GM19468 (cell line): ENCODE data around the gene CAMK2A.
"Not testable (repeated sequence)": the region's sequence is repeated elsewhere in the genome, so short reads cannot be mapped to it uniquely, and the experiment has no call there.

Source experiments
- ATAC-seq: cut with Tn5 transposase; IDR thresholded peaks from one replicate; pipeline ENCODE4 v1.9.1; 2021; ENCODE audit warnings: mild to moderate bottlenecking, moderate library complexity, moderate number of reproducible peaks; ENCODE audit not compliant: unreplicated experiment; ENCODE audit errors: extremely low read depth

CAMK2A gene

DNA sequence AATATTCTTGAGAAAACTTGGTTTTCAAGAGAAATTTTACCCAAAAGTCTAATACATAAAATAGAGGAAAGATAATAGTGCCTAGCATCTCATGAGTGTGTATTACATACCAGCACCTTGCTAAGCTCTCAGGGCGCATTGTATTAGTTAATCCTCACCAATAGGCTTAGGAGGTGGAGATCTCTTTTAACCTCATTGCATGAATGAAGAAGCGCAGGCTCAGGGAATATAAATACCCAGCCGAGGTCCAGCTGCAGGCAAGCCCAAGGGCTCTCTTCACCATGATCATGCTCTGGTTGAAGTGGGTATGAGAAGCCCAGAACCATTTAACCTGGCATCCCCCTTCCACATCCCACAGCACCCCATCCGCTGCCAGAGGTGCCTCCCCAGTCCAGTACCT, 46.0 kb downstream of the CAMK2A start:
- ATAC-seq = no peak

DNA sequence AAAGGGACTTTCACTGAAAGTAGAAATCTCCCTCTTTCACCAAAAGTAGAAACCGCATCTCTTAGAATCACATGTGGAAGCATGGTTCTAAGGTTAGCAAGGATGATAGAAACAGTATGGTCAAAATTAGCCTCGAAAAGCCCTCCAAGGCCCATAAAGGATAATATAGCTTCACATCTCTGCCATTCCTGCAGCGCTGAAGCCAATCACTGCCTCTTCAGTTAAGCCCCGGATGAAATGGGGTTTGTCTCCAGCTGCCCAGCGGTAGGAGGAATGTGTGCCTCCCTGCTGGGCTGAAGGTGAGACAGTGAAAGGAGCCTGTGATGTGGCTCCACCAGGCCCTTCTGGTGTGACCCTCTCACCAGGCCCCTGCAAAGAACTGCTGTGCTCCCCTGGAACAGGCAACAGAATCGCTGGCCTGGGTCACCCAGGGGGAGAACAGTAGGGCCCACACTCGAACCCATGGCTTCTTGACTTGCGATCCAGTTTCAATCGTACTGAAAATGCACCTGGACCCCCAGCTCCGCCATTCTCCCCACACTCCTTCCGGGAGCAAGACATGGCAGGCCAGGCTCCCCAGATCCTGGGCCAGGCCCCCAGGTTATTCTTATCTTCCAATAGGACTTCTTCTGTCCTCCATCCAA, 47.2 kb downstream of the CAMK2A start:
- ATAC-seq = no peak

DNA sequence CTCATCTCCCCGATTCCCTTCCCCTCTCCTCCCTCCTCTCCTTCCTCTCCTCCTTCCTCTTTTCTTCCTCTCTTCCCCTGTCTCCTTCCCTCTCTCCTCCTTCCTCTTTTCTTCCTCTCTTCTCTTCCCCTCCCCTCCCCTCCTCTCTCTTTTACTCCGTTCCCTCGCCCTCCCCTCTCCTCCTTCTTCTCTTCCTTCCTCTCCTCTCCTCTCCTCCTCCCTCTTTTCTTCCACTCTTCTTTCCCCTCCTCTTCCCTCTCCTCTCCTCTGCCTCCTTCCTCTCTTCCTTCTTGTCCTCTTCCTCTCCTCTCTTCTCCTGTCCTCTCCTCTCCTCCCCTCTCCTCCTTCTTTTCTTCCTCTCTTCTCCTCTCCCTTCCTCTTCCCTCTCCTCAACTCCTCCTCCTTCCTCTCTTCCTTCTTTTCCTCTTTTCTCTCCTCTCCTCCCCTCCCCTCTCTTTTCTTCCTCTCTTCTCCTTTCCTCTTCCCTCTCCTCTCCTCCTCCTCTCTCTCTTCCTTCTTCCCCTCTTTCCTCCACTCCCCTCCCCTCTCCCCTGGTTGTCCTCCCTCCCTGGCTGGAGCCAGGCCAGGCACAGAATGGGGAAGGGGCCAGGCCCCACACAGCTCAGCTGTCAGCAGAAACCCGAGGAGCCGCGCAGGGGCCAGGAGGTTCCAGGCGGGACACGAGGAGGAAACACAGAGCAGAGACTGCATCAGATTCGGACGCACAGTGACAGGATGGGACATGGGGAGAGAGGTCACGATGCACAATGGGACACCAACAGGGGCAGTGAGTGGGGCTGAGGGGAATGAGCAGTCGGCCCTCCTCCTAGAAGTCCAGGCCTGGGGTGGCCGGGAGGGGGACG, 48.0 kb downstream of the CAMK2A start:
- ATAC-seq = no peak

DNA sequence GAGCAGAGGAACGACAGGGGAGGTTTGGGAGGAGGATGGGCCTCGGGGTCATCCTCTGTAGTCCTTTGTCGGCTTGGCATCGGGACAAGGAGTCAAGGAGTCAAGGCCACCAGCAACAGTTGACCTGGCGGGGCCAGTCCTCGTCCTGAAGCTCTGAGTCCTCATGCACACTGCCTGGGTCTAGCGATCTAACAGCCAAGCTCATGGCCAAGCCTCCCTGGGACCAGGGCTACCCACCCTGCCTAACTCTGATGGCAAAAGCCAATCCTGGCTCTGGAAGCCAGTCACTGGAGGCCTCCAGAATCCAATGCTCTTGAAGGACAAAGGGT, 49.8 kb downstream of the CAMK2A start:
- ATAC-seq = no peak

DNA sequence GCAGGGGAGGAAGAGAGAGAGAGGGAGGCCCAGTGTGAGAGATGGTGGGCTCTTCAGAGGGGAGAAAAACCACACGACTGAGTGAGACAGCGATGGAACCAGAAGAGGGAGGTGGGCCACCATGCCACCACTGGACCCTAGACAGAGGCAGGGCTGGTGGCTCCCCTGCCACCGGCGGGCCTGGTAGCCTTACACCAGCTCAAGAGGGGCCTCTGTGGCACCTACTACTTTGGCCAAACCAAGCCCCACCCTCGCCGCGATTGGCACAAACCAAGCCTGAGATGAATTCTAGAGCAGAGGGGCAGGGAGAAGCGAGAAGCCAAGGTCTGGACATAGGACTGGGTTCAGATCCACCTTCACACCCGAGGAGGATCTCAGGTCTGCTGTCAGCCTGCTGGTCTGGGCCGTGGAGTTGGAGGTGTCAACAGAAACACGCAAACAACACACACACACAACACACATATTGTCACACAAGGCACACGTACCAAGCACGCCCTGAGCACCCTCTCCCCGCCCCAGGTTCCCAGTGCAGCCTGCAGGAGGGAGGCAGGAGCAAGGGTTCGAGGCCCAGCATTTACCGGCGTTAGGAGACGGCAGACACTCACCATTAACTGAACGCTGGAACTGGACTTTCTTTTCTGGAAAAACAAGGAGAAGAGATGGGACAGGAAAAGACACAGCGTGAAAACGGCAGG, 50.3 kb downstream of the CAMK2A start:
- no peak for ATAC-seq

DNA sequence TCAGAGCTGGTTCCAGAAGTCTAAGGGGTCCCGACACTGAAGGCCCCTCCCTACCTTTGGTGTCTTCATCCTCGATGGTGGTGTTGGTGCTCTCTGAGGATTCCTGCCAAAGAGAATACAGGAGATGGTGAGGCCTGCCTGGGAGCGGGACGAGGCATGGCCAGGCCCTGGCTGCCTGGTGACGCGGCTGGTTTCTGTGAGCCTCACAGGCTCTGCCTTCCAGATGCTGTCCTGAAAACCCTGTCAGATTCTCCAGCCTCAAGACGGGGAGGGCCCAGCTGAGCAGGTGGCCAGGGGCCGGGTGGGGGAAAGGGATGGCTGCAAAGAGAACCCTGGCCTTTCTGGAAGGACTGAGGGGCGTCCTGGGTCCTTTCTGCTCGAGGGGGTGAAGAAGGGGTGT, 50.9 kb downstream of the CAMK2A start:
- ATAC-seq = no peak

DNA sequence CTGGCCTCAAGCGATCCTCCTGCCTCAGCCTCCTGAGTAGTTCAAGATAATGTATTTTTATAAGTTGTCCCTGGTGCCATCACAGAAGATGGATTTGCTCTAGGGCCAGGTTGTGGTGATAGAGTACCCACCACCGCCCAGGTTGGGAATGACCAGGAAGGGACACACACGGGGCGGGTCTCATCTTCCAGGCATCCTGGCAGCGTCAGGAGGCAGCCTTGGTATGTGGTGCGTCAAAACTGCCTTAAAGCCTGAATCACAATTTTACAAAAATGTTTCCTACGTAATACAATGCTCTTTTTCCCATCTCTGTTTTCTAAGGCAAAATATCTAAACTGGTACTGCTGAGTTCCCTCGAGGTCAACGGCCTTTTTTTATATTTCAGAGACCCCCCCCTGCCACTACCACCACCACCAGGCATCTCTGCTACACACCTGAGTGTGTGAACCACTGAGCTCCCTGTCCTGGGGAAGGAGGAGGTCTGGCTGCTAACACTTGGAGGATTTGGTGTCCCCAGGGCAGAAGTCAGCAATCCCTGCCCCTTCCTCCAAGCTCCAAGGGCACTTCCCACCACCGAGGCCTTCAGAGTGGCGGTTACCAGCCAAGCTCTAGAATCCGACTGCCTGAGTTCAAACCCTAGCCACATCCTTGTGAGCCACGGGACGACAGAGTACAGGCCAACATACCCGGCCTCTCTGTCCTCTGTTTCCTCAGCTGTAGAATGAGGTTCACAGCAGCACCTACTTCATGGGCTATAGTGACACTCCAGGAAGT, 52.4 kb downstream of the CAMK2A start:
- no peak for ATAC-seq

DNA sequence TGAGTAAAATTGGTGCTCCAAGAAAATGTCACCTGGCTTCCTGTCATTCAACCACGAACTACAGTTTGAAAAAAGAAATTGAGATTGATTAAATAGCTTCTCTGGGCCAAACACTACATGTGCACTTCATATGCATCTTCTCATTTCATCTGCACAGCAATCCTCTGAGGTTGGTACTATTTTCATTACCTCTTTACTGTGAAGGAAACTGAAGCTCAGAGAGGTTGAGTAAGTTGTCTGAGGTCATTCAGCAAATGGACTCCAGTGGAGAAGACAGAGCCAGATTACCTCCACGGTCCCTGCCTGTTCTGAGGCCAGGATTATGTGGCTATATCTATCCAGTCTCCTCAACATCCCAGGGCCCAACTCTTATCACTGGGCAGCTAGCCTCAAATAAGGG, 53.3 kb downstream of the CAMK2A start:
- ATAC-seq = no peak

DNA sequence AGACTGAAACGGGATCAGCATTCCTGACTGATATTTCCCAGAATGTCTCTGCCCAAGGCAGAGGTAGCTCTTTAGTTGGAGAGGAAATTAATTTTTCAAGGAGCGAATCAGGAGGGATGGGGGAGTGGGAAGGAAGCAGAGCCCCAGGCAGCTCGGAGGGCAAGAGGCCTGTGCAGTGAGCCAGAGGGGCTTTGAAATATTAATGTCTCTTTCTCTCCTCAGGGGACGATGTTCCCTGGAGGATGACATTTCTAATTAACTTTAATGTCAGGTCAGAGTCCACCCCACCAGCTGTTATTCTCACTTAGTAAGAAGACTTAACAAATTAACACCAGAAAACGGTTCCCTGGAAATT, 54.1 kb downstream of the CAMK2A start:
- no peak for ATAC-seq

DNA sequence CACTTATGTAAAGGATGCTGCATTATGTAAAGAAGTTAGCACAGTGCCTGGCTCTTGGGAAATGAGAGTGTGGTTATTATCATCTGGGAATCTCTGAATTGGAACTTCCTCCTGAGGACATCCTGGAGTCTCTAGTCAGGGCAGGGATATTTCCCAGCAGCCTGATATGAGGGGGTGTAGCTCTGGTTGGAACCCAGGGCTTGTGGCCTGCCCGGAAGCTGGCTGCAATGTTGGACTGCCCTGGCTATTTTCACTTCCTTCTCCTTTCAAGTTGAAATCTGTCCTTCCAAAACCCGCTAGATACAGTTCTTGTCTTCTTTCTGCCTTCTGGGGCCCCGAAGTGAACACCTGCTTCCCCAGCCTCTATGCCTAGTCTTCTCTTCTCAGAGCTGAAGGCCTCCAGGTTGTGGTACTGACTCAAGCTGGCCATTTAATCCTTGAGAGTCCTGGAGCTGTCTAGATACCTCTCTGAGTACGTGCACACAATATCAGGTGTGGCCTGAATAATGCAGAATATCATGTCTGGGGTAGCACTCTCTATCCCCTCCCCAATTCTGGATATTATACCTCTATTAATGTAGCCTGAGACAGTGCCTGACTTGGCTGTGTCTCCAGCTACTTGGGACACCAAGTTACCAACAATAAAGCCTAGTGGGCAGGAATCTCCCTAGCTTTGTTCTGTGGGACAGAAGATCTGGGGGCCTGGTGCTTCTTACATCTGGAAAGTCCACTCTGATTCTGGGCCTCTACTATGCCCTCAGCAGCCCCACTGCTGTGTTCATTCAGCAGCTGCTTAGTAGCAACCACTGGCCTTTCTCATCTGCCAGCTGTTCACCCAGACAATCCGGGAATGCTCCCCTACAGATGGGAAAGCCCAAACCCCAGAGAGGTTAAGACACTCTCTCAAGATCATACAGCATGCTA, 54.7 kb downstream of the CAMK2A start:
- no peak for ATAC-seq

DNA sequence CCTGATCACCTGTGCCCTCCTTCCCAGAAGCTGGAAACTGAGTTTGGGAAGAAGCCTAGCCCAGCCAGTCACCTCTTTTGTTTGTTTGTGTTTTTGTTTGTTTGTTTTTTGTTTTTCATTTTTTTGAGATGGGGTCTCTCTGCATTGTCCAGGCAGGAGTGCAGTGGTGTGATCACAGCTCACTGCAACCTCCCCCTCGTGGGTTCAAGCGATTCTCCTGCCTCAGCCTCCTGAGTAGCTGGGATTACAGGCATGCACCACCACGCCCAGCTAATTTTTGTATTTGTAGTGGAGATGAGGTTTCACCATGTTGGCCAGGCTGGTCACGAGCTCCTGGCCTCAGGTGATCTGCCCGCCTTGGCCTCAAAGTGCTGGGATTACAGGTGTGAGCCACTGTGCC, 55.9 kb downstream of the CAMK2A start:
- ATAC-seq = not testable (repeated sequence)

DNA sequence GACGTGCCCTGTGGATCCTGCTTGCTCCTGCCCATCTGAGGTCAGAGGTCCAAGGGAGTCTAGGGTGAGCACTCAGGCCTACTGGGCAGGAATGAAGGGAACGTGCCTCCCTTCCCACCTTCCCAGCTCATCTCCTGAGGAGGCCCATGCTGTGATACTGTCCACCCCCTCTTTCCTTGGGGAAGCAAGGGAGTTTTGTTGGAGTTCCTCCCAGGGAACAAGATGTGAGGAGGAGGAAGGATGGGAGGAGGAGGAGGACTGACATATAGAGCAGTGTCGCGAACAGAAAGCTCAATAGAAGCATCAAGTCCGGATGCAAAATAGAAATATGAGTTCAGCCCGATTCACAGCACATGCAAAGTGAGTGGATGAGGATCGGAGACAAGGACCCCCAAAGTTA, 58.7 kb downstream of the CAMK2A start:
- no peak for ATAC-seq

DNA sequence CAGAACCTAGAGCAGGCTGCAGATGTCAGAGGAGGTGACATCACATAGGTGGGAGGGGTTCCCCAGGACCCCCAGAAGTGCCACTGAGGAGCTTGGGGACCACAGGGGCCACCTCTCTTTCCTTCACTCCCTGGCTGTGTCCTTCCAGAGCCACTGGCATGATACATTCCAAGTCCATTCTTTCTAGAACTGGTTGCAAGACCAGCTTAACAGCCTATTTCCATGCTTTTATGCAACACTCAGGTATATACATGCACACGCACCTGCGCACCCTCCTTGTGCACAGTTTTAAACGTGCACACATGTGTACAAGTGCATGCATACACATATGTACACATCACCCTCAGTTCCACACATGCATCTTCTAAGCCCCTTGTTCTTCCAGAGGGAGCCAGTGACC, 60.0 kb downstream of the CAMK2A start:
- no peak for ATAC-seq

DNA sequence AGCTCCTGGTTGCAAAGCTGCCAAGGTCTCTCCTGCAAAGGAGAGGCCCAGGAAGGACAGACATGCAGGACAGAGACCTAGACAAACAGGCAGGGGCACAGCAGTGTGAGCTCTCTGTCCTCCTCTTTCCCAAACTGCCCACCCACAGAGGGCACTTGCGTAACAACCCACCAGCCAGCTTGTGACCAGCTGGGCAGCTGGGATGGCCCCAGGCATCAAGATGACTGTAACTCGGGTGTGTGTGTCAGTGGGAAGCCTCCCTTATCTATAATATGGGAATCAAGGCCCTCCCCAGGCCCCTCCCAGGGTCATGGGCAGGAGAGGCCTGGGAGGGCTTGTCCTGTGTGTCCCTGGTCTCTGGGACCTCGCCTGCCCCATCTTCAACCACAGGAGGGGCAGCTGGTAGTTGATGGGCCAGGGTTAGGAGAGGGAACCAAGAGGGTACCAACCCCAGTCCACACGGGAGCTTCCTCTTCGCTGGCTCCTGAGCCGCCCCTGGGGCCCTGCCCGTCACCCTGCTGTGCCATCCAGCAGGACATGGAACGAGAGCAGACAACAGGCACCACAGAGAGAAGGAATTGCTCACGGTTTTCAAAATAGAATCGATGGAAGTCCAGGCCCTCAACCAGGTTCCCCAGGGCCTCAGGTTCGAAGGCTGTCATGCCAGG, 61.8 kb downstream of the CAMK2A start:
- no peak for ATAC-seq

DNA sequence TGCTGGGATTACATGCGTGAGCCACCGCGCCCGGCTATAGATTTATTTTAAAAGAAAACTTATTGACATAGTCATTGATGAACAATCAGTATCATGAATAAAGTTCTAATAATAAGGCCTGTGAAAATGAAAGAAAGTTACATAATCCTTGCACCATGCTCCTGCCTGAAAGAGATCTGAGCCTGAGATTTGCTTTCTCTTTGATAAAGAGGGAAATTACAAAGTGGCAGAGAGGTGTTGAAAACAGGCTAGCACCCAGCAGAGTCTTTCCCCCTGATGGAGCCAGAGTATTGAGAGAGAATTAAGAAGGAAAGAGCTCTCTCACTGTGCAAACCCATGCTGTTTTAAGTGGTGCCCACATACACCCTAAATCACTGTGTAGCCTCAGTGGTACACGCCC, 62.5 kb downstream of the CAMK2A start:
- ATAC-seq = no peak

DNA sequence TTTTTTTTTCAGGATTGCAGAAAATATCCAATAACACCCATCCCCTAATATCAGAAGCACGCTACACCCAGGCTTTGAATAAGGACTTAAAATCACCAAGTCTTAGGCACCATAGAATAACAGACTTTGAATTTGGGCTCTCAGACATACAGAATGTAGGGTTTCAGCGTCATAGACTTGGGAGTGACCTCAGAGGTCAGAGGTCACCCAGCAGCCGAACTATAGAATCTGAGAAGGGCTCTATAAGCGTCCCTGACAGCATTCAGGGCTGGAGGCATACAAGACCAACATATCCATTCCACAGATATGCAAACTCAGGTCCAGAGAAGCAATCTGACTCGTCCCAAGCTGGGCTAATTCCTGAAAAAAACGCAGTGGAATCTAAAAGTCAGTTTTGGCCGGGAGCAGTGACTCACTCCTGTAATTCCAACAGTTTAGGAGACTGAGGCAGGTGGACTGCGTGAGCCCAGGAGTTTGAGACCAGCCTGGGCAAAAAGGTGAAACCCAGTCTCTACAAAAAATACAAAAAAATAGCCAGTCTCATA, 65.0 kb downstream of the CAMK2A start:
- ATAC-seq = no peak

DNA sequence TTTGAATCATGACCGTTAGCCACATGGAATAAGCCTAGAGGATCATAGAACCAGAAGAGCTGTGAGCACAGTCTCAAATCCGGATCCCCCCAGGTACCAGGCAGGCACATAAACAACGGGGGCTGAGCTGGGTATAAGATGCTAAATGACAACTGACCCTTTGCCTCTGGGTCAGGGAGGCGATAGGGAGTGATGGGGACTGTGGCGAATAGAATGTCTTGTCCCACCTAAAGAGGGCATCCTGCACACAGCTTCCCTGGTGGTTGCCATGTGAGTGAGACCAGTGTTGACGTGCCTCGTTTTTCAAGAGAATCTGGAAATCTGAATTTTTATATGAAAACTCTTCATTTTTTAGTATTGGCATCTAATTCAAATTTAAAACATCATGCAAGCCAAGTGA, 66.1 kb downstream of the CAMK2A start:
- no peak for ATAC-seq

DNA sequence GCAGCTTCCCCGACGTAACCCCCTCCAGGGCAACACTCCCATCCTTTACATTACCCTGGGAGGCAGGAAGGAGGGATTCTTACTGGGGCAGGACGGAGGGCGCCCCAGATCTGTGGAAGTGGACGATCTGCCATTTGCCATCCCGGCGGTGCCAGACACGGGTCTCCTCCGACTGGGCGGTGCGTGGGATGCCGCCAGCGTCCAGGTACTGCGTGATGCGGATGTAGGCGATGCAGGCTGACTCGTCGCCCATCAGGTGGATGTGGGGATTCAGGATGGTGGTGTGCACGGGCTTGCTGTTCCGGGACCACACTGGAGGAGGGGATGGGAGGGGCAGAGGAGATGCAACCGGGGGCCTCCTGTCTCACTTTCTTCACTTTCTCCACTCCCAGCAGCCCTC, 66.7 kb downstream of the CAMK2A start:
- no peak for ATAC-seq

DNA sequence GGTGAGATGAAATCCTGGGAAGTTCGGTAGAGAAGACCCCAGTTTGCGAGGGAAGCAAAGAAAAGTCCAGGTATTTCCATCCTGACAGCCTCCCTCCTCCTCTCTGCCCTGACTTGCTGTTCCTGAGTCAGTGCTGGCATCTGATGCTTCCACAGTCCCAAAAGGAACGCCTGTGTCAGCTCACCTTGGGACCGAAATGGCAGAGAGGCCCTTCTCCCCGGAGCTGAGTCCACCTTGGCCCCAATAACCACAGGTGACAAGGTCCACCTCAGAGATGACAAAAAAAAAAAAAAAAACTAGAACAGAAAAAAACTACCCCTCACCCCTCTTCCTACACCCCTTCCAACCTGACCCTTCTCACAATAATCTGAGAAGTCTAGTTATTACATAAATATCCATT, 68.1 kb downstream of the CAMK2A start:
- no peak for ATAC-seq
